ENCODE data around the gene AKAP6. TPM values are rescaled to one million over a fixed set of nuclear protein-coding genes. Genes with fewer than 3 reads are reported as not detected.

Gene AKAP6
- total RNA-seq, 3 donors from 2014 or later = 1.1 to 9.1 (median 4.6) TPM

DNA sequence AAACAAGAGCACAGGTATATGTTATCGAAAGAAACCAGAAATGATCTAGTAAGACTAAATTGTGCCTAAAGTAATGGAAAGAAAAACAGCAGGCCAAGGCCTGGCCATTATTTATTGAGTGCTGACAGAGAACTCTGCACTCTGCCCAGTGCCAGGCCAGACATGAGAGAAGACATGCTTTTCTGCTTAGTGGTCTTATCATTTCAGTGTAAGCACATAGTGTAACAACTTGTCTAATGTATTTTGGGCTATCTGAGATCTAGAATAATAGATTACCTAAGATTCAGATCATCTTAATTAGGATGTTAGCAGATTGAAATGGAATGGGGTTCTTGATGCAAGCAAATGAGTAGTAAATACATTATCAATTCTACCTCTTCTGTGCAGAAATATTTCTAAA, 278.3 kb downstream of the AKAP6 start:
- Histone ChIP-seq H3K27me3 (no peaks in the 10 kb centered on the region), H3K4me1 (no peaks in the 10 kb centered on the region), H3K27ac (no peak overlapping the region), H3K36me3 (no peaks in the 10 kb centered on the region), H3K4me3 (no peak overlapping the region), H3K9me3 (no peaks in the 10 kb centered on the region)
- DNase-seq (ENCODE audit: low spot score in 2 of 2) = no peak
- TF ChIP-seq CTCF (IDR thresholded peaks at IDR 0.05) (no peak), POLR2A (IDR thresholded peaks at IDR 0.05) (no peak), POLR2AphosphoS5 (IDR thresholded peaks at IDR 0.05) (no peak)
- intact Hi-C loops (cut with DNase I; ENCODE audit: low total_unique reads) = no loop called here

- no peaks in the 10 kb centered on the region for H3K36me3 ChIP-seq
- no peak for DNase-seq (ENCODE audit: low spot score in 2 of 2)
- no peaks in the 10 kb centered on the region for H3K9me3 ChIP-seq
- H3K27me3 ChIP-seq = no peaks in the 10 kb centered on the region
- no peak overlapping the region for H3K4me3 ChIP-seq
- H3K27ac ChIP-seq = no peak overlapping the region
- intact Hi-C loops (cut with DNase I; ENCODE audit: low total_unique reads) = no loop called here
- TF ChIP-seq POLR2A (IDR thresholded peaks at IDR 0.05) = no peak
- TF ChIP-seq POLR2AphosphoS5 (IDR thresholded peaks at IDR 0.05) = no peak
- TF ChIP-seq CTCF (IDR thresholded peaks at IDR 0.05) = no peak
- no peaks in the 10 kb centered on the region for H3K4me1 ChIP-seq
These were observed 279.8 kb downstream of the AKAP6 start for GRCh38 chr14:32608857-32609256.

GRCh38 chr14:32609388-32609787, 280.3 kb downstream of the AKAP6 start:
- Histone ChIP-seq H3K4me1 (no peaks in the 10 kb centered on the region), H3K27ac (no peak overlapping the region), H3K36me3 (no peaks in the 10 kb centered on the region), H3K9me3 (no peaks in the 10 kb centered on the region), H3K27me3 (no peaks in the 10 kb centered on the region), H3K4me3 (no peak overlapping the region)
- intact Hi-C loops (cut with DNase I; ENCODE audit: low total_unique reads) = no loop called here
- no peak for DNase-seq (ENCODE audit: low spot score in 2 of 2)
- TF ChIP-seq CTCF (IDR thresholded peaks at IDR 0.05) (no peak), POLR2A (IDR thresholded peaks at IDR 0.05) (no peak), POLR2AphosphoS5 (IDR thresholded peaks at IDR 0.05) (no peak)

GRCh38 chr14:32611752-32612151, 282.7 kb downstream of the AKAP6 start:
- H3K27me3 ChIP-seq = no peaks in the 10 kb centered on the region
- no peak overlapping the region for H3K4me3 ChIP-seq
- DNase-seq (ENCODE audit: low spot score in 2 of 2) = no peak
- peak overlapping the region; percentile 17 to 20 for H3K27ac ChIP-seq
- H3K36me3 ChIP-seq = no peaks in the 10 kb centered on the region
- H3K4me1 ChIP-seq = no peaks in the 10 kb centered on the region
- intact Hi-C loops (cut with DNase I; ENCODE audit: low total_unique reads) = no loop called here
- TF ChIP-seq CTCF (IDR thresholded peaks at IDR 0.05) (no peak), POLR2AphosphoS5 (IDR thresholded peaks at IDR 0.05) (no peak), POLR2A (IDR thresholded peaks at IDR 0.05) (no peak)
- H3K9me3 ChIP-seq = no peaks in the 10 kb centered on the region

- Histone ChIP-seq H3K9me3 (no peaks in the 10 kb centered on the region), H3K27me3 (no peaks in the 10 kb centered on the region), H3K4me3 (no peak overlapping the region), H3K36me3 (no peaks in the 10 kb centered on the region), H3K4me1 (no peaks in the 10 kb centered on the region), H3K27ac (no peak overlapping the region)
- DNase-seq (ENCODE audit: low spot score in 2 of 2) = no peak
- intact Hi-C loops (cut with DNase I; ENCODE audit: low total_unique reads) = no loop called here
- TF ChIP-seq POLR2A (IDR thresholded peaks at IDR 0.05) (no peak), CTCF (IDR thresholded peaks at IDR 0.05) (no peak), POLR2AphosphoS5 (IDR thresholded peaks at IDR 0.05) (no peak)
These were observed 289.9 kb downstream of the AKAP6 start for GRCh38 chr14:32618991-32619390.
